ENCODE measurements around the gene NAA10.

NAA10 gene

DNA sequence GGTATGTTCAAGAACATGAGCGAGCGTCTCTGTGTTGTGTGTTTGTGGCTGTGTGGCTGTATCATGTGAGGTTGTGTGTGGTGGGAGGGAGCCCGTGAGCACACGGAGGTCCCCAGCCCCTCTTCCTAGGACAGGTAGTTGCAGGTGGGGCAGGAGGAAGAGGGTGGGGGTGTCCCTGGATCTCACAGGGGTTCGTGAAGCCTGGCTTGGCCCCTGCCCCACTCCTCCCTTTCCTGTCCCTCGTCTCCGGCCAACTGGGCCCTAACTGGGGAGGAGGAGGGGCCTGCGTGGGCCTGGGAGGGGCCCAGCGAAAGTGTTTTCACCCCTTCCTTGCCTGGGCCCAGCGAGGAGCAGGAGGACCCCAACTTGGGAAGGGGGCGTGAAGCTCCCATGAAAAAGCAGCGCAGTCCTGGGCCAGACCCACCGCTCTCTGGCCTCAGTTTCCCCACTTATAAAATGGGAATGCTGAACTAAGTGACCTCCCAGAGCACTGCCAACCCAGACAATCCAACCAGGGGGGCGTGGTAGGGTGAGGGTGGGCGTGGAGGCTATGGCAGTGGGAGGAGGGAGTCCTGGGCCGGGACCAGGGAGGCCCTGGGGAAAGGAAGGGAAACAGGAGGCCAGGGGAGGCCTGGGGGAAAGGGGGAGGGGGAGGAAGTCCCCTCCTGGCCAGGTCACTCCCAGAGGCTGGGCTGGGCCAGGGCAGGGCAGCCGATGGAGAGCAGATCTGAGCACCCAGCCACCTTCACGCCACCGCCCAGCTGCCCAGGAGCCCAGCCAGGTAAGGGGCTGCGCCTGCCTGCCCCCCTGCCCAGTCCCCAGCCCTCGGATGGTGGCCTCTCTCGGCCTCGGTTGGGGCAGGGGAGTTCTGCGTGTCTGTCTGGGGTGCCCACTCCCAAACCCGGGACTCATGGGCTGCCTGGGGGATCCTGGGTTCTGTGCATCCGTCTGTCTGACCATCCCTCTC lies 30.6 kb downstream of the NAA10 start, which contains the start of gene AVPR2:
Gene AVPR2, plus strand, starts transcription at position 683 of the 967 bp plus-strand sequence. CDS start 473 bp downstream, outside the sequence.
- H3K9me2 ChIP-seq (replicated peaks; ENCODE audit: low read depth, low read length), result no peaks in the 10 kb centered on the region
- H3K9me3 ChIP-seq (ENCODE audit: insufficient read depth, low read depth, low read length), result no peaks in the 10 kb centered on the region
- peaks cover 3% of the 10 kb centered on the region; the same call in 1 of the 2 replicates for H3F3A ChIP-seq (ENCODE audit: low read depth)
- H4K20me1 ChIP-seq (ENCODE audit: insufficient read depth, low read length, poor library complexity, severe bottlenecking), result no peaks in the 10 kb centered on the region
- no peaks in the 10 kb centered on the region for H3K27me3 ChIP-seq (ENCODE audit: insufficient read depth, low read length, poor library complexity, severe bottlenecking)
- peak within 1 kb of the TSS; percentile 12 for H3K9ac ChIP-seq (ENCODE audit: low read depth, low read length, poor library complexity, severe bottlenecking)
- H2AFZ ChIP-seq (ENCODE audit: low read length), result no peak within 1 kb of the TSS
- no peak within 1 kb of the TSS for H3K4me3 ChIP-seq (ENCODE audit: low read length, poor library complexity, severe bottlenecking)
- no peak within 1 kb of the TSS for H3K4me2 ChIP-seq (ENCODE audit: low read depth, low read length, poor library complexity, severe bottlenecking)
- no peaks in the 10 kb centered on the region for H3K79me2 ChIP-seq (ENCODE audit: insufficient read depth, low read length)
- TF ChIP-seq, protein P1, sequence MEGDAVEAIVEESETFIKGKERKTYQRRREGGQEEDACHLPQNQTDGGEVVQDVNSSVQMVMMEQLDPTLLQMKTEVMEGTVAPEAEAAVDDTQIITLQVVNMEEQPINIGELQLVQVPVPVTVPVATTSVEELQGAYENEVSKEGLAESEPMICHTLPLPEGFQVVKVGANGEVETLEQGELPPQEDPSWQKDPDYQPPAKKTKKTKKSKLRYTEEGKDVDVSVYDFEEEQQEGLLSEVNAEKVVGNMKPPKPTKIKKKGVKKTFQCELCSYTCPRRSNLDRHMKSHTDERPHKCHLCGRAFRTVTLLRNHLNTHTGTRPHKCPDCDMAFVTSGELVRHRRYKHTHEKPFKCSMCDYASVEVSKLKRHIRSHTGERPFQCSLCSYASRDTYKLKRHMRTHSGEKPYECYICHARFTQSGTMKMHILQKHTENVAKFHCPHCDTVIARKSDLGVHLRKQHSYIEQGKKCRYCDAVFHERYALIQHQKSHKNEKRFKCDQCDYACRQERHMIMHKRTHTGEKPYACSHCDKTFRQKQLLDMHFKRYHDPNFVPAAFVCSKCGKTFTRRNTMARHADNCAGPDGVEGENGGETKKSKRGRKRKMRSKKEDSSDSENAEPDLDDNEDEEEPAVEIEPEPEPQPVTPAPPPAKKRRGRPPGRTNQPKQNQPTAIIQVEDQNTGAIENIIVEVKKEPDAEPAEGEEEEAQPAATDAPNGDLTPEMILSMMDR (conservative IDR thresholded peaks at IDR 0.05; ENCODE audit: low read length), result no peak
- TF ChIP-seq EZH2phosphoT487 (IDR thresholded peaks at IDR 0.05; ENCODE audit: borderline replicate concordance), result no peak
- H3K36me3 ChIP-seq (ENCODE audit: insufficient read depth, low read length), result no peaks in the 10 kb centered on the region
- H3K4me1 ChIP-seq (ENCODE audit: insufficient read depth, low read length, poor library complexity, severe bottlenecking), result peaks cover 26% of the 10 kb centered on the region

DNA sequence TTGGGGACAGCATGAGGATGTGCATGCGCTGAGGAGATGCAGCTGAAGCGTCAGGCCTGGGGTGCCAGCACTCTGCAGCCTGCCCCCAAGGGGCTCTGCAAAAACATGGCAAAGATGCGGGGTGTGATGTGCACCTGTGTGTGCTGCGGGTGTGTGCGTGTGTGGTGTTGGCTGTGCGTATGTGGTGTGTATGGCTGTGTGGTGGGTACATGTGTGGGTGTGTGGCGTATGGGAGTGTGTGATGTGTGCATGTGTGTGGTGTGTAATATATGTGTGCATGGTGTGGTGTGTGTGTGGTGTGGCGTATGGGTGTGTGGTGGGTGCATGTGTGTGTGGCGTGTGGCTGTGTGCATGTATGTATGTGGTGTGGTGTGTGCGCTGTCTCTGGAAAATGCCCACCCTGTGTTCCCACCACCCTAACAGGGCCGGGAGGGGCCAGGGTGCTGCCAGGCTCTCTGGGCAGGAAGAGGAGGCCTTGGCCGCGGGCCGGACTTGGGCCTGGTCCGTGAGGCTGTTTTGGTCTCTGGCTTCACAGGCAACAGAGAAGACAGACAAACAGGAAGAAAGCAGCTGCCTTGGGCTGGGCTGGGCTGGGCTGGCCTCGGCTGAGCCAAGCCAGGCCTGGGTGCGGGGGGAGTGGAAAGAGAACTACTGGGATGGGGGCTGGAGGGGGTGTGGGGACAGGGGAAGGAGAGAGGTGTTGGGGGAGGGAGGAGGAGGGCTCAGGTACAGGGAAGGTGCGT lies 31.4 kb downstream of the NAA10 start:
- no peaks in the 10 kb centered on the region for H4K20me1 ChIP-seq (ENCODE audit: insufficient read depth, low read length, poor library complexity, severe bottlenecking)
- H3K4me2 ChIP-seq (ENCODE audit: low read depth, low read length, poor library complexity, severe bottlenecking), result no peak overlapping the region
- H3K9ac ChIP-seq (ENCODE audit: low read depth, low read length, poor library complexity, severe bottlenecking), result peak overlapping the region; percentile 12

DNA sequence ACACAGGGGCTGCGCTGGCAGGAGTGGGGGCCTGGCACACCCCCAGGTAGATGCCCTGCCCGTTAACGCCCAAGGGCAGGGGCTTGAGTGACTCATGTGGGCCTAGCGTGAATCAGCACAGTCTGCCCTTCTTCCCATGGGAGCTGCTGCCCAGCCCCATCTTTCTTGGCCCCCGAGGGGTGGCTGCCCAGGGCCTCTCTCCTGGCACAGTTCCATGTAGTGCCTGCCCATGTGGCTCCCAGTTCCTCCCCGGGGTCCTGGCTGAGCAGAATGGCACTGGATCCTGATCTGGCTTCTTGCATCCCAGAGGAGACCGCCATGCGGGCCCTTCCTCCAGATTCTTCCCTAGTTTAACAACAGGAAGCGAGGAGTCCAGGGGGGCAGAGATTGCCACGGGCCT lies 32.5 kb downstream of the NAA10 start:
- Histone ChIP-seq H4K20me1 (ENCODE audit: insufficient read depth, low read length, poor library complexity, severe bottlenecking) (no peaks in the 10 kb centered on the region), H3K9me2 (replicated peaks; ENCODE audit: low read depth, low read length) (no peaks in the 10 kb centered on the region), H3K4me1 (ENCODE audit: insufficient read depth, low read length, poor library complexity, severe bottlenecking) (peaks cover 26% of the 10 kb centered on the region), H3K9me3 (ENCODE audit: insufficient read depth, low read depth, low read length) (no peaks in the 10 kb centered on the region), H3K27me3 (ENCODE audit: insufficient read depth, low read length, poor library complexity, severe bottlenecking) (no peaks in the 10 kb centered on the region), H3K4me3 (ENCODE audit: low read length, poor library complexity, severe bottlenecking) (no peak overlapping the region), H3K36me3 (ENCODE audit: insufficient read depth, low read length) (no peaks in the 10 kb centered on the region), H2AFZ (ENCODE audit: low read length) (no peak overlapping the region), H3K4me2 (ENCODE audit: low read depth, low read length, poor library complexity, severe bottlenecking) (peak overlapping the region; percentile 69), H3K79me2 (ENCODE audit: insufficient read depth, low read length) (no peaks in the 10 kb centered on the region), H3F3A (ENCODE audit: low read depth) (peaks cover 3% of the 10 kb centered on the region; the same call in 1 of the 2 replicates), H3K9ac (ENCODE audit: low read depth, low read length, poor library complexity, severe bottlenecking) (peak overlapping the region; percentile 64)
- TF ChIP-seq EZH2phosphoT487 (IDR thresholded peaks at IDR 0.05; ENCODE audit: borderline replicate concordance), result no peak

More for the DNA sequence above, 31.4 kb downstream of the NAA10 start:
- TF ChIP-seq, protein P1 (conservative IDR thresholded peaks at IDR 0.05; ENCODE audit: low read length), result no peak
- TF ChIP-seq EZH2phosphoT487 (IDR thresholded peaks at IDR 0.05; ENCODE audit: borderline replicate concordance), result no peak
- Histone ChIP-seq H3K4me1 (ENCODE audit: insufficient read depth, low read length, poor library complexity, severe bottlenecking) (peaks cover 26% of the 10 kb centered on the region), H3K9me2 (replicated peaks; ENCODE audit: low read depth, low read length) (no peaks in the 10 kb centered on the region), H3K27me3 (ENCODE audit: insufficient read depth, low read length, poor library complexity, severe bottlenecking) (no peaks in the 10 kb centered on the region), H3K79me2 (ENCODE audit: insufficient read depth, low read length) (no peaks in the 10 kb centered on the region), H3K4me3 (ENCODE audit: low read length, poor library complexity, severe bottlenecking) (no peak overlapping the region), H3F3A (ENCODE audit: low read depth) (peaks cover 3% of the 10 kb centered on the region; the same call in 1 of the 2 replicates), H3K36me3 (ENCODE audit: insufficient read depth, low read length) (no peaks in the 10 kb centered on the region), H2AFZ (ENCODE audit: low read length) (no peak overlapping the region), H3K9me3 (ENCODE audit: insufficient read depth, low read depth, low read length) (no peaks in the 10 kb centered on the region)

Data from Loucy (cell line).